Activated CD4-positive, alpha-beta T cell treated with anti-CD3 and anti-CD28 coated beads for 36 hours (primary cell): ENCODE results near the gene ARHGEF12. TPM values are rescaled to one million over a fixed set of nuclear protein-coding genes. Genes with fewer than 3 reads are reported as not detected.

ENCODE experiments used
- ATAC-seq: fragments of 200-7000 bp; cut with Tn5 transposase; one replicate; pipeline ENCODE4 v1.10.0; 2021; ENCODE audit warnings: mild to moderate bottlenecking, moderate library complexity
- CTCF ChIA-PET: fragments of 350-600 bp; sonication (Branson Sonifier 250); formaldehyde crosslinking; loops from one replicate; lab custom pipeline; 2021; ENCODE audit warnings: antibody characterized with exemption; lab: Charles Lee
- POLR2A ChIA-PET: fragments of 350-600 bp; sonication (Branson Sonifier 250); formaldehyde crosslinking; loops from one replicate; lab custom pipeline; 2021; ENCODE audit warnings: antibody characterized with exemption, inconsistent platforms; lab: Charles Lee
- DNase-seq: peaks from one replicate; pipeline ENCODE4 v3.0.0-alpha.2; 2020
- H3K27ac Mint-ChIP-seq: one replicate; pipeline ENCODE4 v1.8.0; 2021; ENCODE audit warnings: mixed read lengths
- H3K27me3 Mint-ChIP-seq: one replicate; pipeline ENCODE4 v1.8.0; 2021; ENCODE audit warnings: mixed read lengths
- H3K36me3 Mint-ChIP-seq: one replicate; pipeline ENCODE4 v1.8.0; 2021; ENCODE audit warnings: low read depth, mixed read lengths
- H3K4me1 Mint-ChIP-seq: one replicate; pipeline ENCODE4 v1.8.0; 2021; ENCODE audit warnings: mixed read lengths
- H3K4me3 Mint-ChIP-seq: one replicate; pipeline ENCODE4 v1.8.0; 2021; ENCODE audit warnings: mild to moderate bottlenecking, moderate library complexity, mixed read lengths
- H3K9me3 Mint-ChIP-seq: one replicate; pipeline ENCODE4 v1.8.0; 2021; ENCODE audit warnings: low read depth, mixed read lengths
- intact Hi-C, 2 experiments: fragments of 100-400 bp; cut with DNase I in 1 of 2; cut with micrococcal nuclease in 1 of 2; formaldehyde crosslinking; loops; one replicate each; pipeline versions ENCODE4 v1.14.2 to v1.15.1; 2022 to 2024; cut with DNase I, micrococcal nuclease
- total RNA-seq, 2 experiments: library from RNA; stranded (reverse); gene quantifications; one replicate each; pipeline ENCODE4 v1.2.3, GENCODE V29; 2021

Gene ARHGEF12
- total RNA-seq, 2 experiments from 2014 or later: 14.3 to 14.5 TPM

- H3K4me3 Mint-ChIP-seq: no peak overlapping the region
- POLR2A ChIA-PET: no interaction called here
- H3K27ac Mint-ChIP-seq: no peak overlapping the region
- intact Hi-C loops: no loop called here
- H3K4me1 Mint-ChIP-seq: peaks cover 47% of the 10 kb centered on the region
- CTCF ChIA-PET: interaction anchor here (1.3 kb wide), 1 partner anchor 8 kb away, joined by 4 read pairs; no protein-coding TSS in a partner anchor
- ATAC-seq (no peak), DNase-seq (no peak)
- peaks cover 3% of the 10 kb centered on the region for H3K36me3 Mint-ChIP-seq
- no peaks in the 10 kb centered on the region for H3K9me3 Mint-ChIP-seq
- peaks cover 53% of the 10 kb centered on the region for H3K27me3 Mint-ChIP-seq
These were observed 6.5 kb downstream of the ARHGEF12 start for GRCh38 chr11:120342678-120343077.

DNA sequence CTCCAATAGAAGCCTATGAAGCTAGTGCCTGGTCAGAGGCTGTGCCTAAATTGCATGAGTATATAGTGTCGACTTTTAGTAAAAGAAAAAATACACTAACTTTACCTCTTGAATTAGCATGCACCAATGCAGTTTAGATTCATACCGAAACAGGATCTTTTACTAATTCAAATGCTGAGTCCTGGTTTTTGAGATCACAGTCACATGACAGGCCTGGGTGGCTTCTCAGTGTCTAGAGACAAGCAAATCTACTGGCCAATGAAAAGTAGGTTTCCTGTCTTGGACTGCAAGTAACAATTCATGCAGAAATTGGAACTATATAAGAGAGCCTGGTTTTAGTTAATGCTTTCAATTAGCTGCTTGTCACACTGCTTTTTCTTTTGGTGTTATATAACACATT is 7.2 kb downstream of the ARHGEF12 start:
- intact Hi-C loops: no loop called here
- Mint-ChIP-seq H3K36me3 (peaks cover 3% of the 10 kb centered on the region), H3K4me1 (peaks cover 42% of the 10 kb centered on the region), H3K27me3 (peaks cover 51% of the 10 kb centered on the region), H3K4me3 (no peak overlapping the region), H3K27ac (no peak overlapping the region), H3K9me3 (no peaks in the 10 kb centered on the region)
- ATAC-seq: peak; percentile 52
- peak; percentile 19 for DNase-seq
- ChIA-PET POLR2A (no interaction called here), CTCF (interaction anchor here (1.3 kb wide), 1 partner anchor 8 kb away, joined by 4 read pairs; no protein-coding TSS in a partner anchor)

- Mint-ChIP-seq H3K4me3 (no peak overlapping the region), H3K36me3 (peaks cover 3% of the 10 kb centered on the region), H3K4me1 (peaks cover 39% of the 10 kb centered on the region), H3K27ac (no peak overlapping the region), H3K9me3 (no peaks in the 10 kb centered on the region), H3K27me3 (peaks cover 50% of the 10 kb centered on the region)
- ChIA-PET CTCF (no interaction called here), POLR2A (no interaction called here)
- intact Hi-C loops: loop anchor here in 1 of 2 experiments (1.0 kb wide), 1 partner anchor 96 kb away; no protein-coding TSS in a partner anchor
- ATAC-seq (peak; percentile 75), DNase-seq (peak; percentile 58)
These were observed 8.2 kb downstream of the ARHGEF12 start for GRCh38 chr11:120344302-120345004.

- ATAC-seq (no peak), DNase-seq (no peak)
- ChIA-PET CTCF (interaction anchor here (0.8 kb wide), 1 partner anchor 339 kb away, joined by 3 read pairs; no protein-coding TSS in a partner anchor), POLR2A (no interaction called here)
- Mint-ChIP-seq H3K4me1 (peaks cover 29% of the 10 kb centered on the region), H3K4me3 (no peak overlapping the region), H3K27ac (no peak overlapping the region), H3K36me3 (peaks cover 3% of the 10 kb centered on the region), H3K27me3 (peaks cover 44% of the 10 kb centered on the region), H3K9me3 (no peaks in the 10 kb centered on the region)
- intact Hi-C loops: no loop called here
These were observed 10.0 kb downstream of the ARHGEF12 start for GRCh38 chr11:120346233-120346632.

DNA sequence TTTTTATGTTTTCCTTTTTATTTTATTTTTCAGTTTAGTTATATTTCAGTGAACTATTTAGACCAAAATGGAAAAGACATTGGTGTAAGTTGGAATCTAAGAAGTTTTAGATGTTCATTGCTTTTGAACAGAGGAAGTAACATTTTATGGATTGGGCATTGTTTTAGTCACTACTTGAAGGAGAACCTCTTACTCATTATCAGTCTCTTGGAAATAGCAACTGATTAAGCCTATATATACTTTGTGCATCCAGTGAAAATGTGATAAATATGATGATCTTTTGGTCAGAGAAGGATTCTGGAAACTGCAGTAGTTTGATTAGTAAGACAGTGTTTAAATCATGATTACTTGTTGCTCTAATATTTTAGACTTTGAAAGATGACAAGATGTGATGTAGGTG is 14.4 kb downstream of the ARHGEF12 start:
- intact Hi-C loops: no loop called here
- ATAC-seq (no peak), DNase-seq (no peak)
- Mint-ChIP-seq H3K9me3 (no peaks in the 10 kb centered on the region), H3K27ac (no peak overlapping the region), H3K36me3 (no peaks in the 10 kb centered on the region), H3K27me3 (peaks cover 50% of the 10 kb centered on the region), H3K4me3 (no peak overlapping the region), H3K4me1 (peaks cover 9% of the 10 kb centered on the region)
- CTCF ChIA-PET: no interaction called here
- POLR2A ChIA-PET: no interaction called here

DNA sequence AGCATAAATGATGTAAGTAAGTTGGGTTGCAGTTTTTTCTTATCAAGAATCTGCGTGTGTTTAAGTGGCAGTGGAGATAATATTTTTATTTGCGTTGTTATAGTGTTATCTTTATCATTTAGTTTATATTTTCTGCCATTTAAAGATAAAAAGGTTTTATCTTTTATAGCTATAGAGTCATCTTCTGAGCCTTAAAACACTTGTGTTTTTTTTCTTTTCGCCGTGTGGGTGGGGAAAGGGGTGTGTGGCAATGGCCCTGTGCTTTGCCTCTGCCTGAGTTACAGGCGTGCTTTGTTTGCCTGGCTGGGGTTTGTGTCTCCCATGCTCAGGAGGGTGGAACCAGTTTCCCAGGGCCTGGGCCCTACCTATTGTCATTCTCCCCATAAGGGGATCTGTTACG is 16.2 kb downstream of the ARHGEF12 start:
- ChIA-PET POLR2A (no interaction called here), CTCF (no interaction called here)
- Mint-ChIP-seq H3K9me3 (no peaks in the 10 kb centered on the region), H3K4me3 (no peak overlapping the region), H3K4me1 (peaks cover 1% of the 10 kb centered on the region), H3K36me3 (no peaks in the 10 kb centered on the region), H3K27ac (no peak overlapping the region), H3K27me3 (peaks cover 45% of the 10 kb centered on the region)
- intact Hi-C loops: no loop called here
- no peak for DNase-seq
- ATAC-seq: no peak

DNA sequence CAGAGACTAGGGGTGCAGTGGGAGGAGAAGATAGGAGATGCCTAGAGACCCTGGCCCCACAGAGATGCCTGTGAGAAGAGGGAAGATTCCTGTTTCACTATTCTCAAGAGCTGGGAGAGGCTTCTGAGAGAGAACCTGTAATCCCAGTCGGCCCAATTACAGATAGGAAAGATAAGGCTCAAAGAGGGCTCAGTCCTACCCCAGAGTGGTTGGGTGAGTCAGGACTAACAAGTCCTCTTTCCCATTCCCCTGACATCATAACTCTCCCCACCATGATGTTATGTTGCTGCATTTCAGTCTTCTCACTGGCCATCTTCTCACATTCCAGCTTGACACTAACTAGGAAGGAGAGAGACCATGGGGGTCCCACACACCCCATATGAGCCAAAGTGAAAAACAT is 17.9 kb downstream of the ARHGEF12 start:
- H3K36me3 Mint-ChIP-seq: no peaks in the 10 kb centered on the region
- H3K27ac Mint-ChIP-seq: no peak overlapping the region
- intact Hi-C loops: no loop called here
- no peak for ATAC-seq
- peaks cover 45% of the 10 kb centered on the region for H3K27me3 Mint-ChIP-seq
- ChIA-PET CTCF (interaction anchor here (0.6 to 0.7 kb wide), 2 partner anchors 9 to 26 kb away, joined by 3 read pairs; no protein-coding TSS in a partner anchor), POLR2A (no interaction called here)
- H3K4me1 Mint-ChIP-seq: no peaks in the 10 kb centered on the region
- no peak overlapping the region for H3K4me3 Mint-ChIP-seq
- H3K9me3 Mint-ChIP-seq: no peaks in the 10 kb centered on the region
- DNase-seq: no peak

- peaks cover 44% of the 10 kb centered on the region for H3K27me3 Mint-ChIP-seq
- no peak overlapping the region for H3K27ac Mint-ChIP-seq
- H3K4me1 Mint-ChIP-seq: no peaks in the 10 kb centered on the region
- CTCF ChIA-PET: interaction anchor here (1.1 to 1.3 kb wide), 2 partner anchors 18 to 19 kb away, joined by 4 to 5 read pairs; no protein-coding TSS in a partner anchor
- no peaks in the 10 kb centered on the region for H3K36me3 Mint-ChIP-seq
- POLR2A ChIA-PET: no interaction called here
- no peaks in the 10 kb centered on the region for H3K9me3 Mint-ChIP-seq
- intact Hi-C loops: no loop called here
- H3K4me3 Mint-ChIP-seq: no peak overlapping the region
- no peak for DNase-seq
- ATAC-seq: no peak
These were observed 18.6 kb downstream of the ARHGEF12 start for GRCh38 chr11:120354779-120355178.

DNA sequence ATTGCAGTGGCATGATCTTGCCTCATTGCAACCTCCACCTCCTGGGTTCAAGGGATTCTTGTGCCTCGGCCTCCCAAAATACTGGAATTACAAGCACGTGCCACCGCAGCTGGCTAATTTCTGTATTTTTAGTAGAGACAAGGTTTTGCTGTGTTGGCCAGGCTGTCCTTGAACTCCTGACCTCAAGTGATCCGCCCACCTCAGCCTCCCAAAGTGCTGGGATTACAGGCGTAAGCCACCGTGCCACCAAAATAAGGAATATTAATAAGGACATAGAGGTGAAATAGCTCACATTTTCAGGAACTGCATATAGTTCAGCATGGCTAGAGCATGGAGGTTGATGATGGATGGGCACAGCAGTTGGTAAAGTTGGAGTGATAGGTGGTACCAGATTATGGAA is 21.4 kb downstream of the ARHGEF12 start:
- ChIA-PET CTCF (no interaction called here), POLR2A (no interaction called here)
- intact Hi-C loops: no loop called here
- ATAC-seq (no peak), DNase-seq (no peak)
- no peaks in the 10 kb centered on the region for H3K36me3 Mint-ChIP-seq
- peaks cover 37% of the 10 kb centered on the region for H3K27me3 Mint-ChIP-seq
- no peaks in the 10 kb centered on the region for H3K9me3 Mint-ChIP-seq
- no peak overlapping the region for H3K27ac Mint-ChIP-seq
- H3K4me1 Mint-ChIP-seq: no peaks in the 10 kb centered on the region
- H3K4me3 Mint-ChIP-seq: no peak overlapping the region

DNA sequence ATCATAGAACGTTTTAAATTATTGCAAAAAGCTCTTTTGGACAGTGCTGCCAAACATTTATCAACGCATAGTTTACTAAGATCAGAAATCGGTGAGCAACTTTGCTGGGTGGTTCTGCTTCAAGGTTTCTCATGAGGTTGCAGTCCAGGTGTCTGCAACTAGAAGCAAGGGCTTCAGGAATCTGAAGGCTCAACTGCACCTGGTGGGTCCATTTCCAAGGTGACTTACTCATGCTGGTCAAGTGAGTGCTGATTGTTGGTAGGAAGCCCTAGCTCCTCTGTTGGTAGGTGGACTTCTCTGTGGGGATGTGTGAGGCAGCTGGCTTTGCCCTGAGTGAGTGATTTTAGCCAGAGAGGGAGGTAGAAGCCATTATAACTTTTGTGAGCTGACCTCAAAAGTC is 22.5 kb downstream of the ARHGEF12 start:
- Mint-ChIP-seq H3K4me1 (no peaks in the 10 kb centered on the region), H3K27ac (no peak overlapping the region), H3K9me3 (no peaks in the 10 kb centered on the region), H3K36me3 (no peaks in the 10 kb centered on the region), H3K4me3 (no peak overlapping the region), H3K27me3 (peaks cover 28% of the 10 kb centered on the region)
- ChIA-PET CTCF (interaction anchor here (1.0 kb wide), 1 partner anchor 10 kb away, joined by 3 read pairs; no protein-coding TSS in a partner anchor), POLR2A (no interaction called here)
- intact Hi-C loops: no loop called here
- ATAC-seq: no peak
- no peak for DNase-seq

GRCh38 chr11:120363436-120363835 is 27.2 kb downstream of the ARHGEF12 start:
- Mint-ChIP-seq H3K9me3 (no peaks in the 10 kb centered on the region), H3K4me1 (no peaks in the 10 kb centered on the region), H3K27me3 (peaks cover 18% of the 10 kb centered on the region), H3K27ac (no peak overlapping the region), H3K4me3 (no peak overlapping the region), H3K36me3 (no peaks in the 10 kb centered on the region)
- intact Hi-C loops: no loop called here
- no peak for ATAC-seq
- no peak for DNase-seq
- ChIA-PET CTCF (interaction anchor here (0.6 kb wide), 1 partner anchor 10 kb away, joined by 3 read pairs; no protein-coding TSS in a partner anchor), POLR2A (no interaction called here)

DNA sequence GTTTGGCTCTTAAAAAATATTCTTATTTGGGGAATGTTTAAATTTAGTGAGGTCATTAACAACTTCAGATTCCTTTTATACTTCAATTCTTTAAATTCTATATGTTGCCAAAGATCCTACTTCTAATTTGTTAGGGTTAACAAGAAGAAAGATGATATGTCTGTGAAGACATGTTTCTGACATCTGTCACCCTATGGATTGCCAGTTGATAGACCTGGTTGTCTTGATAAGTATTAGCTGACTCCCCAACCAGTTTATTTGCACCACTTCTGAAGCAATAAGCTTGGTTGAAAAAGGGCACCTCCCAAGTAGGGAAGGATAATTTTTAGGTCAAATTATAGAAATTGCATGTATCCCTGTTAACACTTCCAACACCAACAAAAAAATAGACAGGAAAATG is 29.3 kb downstream of the ARHGEF12 start:
- Mint-ChIP-seq H3K9me3 (no peaks in the 10 kb centered on the region), H3K36me3 (no peaks in the 10 kb centered on the region), H3K27me3 (peaks cover 7% of the 10 kb centered on the region), H3K4me1 (no peaks in the 10 kb centered on the region), H3K27ac (no peak overlapping the region), H3K4me3 (no peak overlapping the region)
- ChIA-PET CTCF (no interaction called here), POLR2A (no interaction called here)
- intact Hi-C loops: no loop called here
- DNase-seq (no peak), ATAC-seq (no peak)
